ENCODE measurements around the gene TDRD6.

- TF ChIP-seq CTCF (IDR thresholded peaks at IDR 0.05) (no peak), POLR2A (IDR thresholded peaks at IDR 0.05) (no peak)
These were observed 64.0 kb downstream of the TDRD6 start for GRCh38 chr6:46751658-46752057.

Measured in thyroid gland (tissue), 4 donors.